Caco-2 (cell line): Measurements from ENCODE around the gene PCBP3. TPM values are rescaled to one million over a fixed set of nuclear protein-coding genes. Genes with fewer than 3 reads are reported as not detected.

Source experiments
- BruUV-seq: library from RNA; stranded (reverse); fragments of 400-500 nt; replicated peaks from 2 replicates; lab custom pipeline; 2021; lab: Mats Ljungman, UMichigan
- CTCF ChIA-PET: fragments of 300-600 bp; sonication (Branson Sonifier 250); formaldehyde crosslinking; loops from one replicate; lab custom pipeline; 2022; ENCODE audit warnings: antibody characterized with exemption; lab: Charles Lee
- POLR2A ChIA-PET: fragments of 300-600 bp; sonication (Branson Sonifier 250); formaldehyde crosslinking; loops from one replicate; lab custom pipeline; 2022; ENCODE audit warnings: antibody characterized with exemption; lab: Charles Lee
- DNase-seq, 2 experiments: peaks; one replicate each; pipeline versions ENCODE4 v3.0.0 to v3.0.0-alpha.2; 2020 to 2022
- H3K27me3 ChIP-seq: replicated peaks from 2 replicates; pipeline ENCODE4 v1.6.0; 2011; ENCODE audit warnings: low read length; ENCODE audit not compliant: control insufficient read depth, insufficient read depth
- H3K36me3 ChIP-seq: 2 replicates; pipeline ENCODE4 v1.5.1; 2011; ENCODE audit warnings: low read length; ENCODE audit not compliant: control insufficient read depth, insufficient read depth
- H3K4me1 ChIP-seq: fragments of 250-450 bp; sonication (Bioruptor Pico); 2 replicates; pipeline ENCODE4 v1.5.1; 2020; ENCODE audit warnings: mild to moderate bottlenecking
- H3K4me3 ChIP-seq: 2 replicates; pipeline ENCODE4 v1.5.1; 2011; ENCODE audit warnings: low read depth, mild to moderate bottlenecking, control low read depth, low read length
- H3K9me3 ChIP-seq: fragments of 250-450 bp; sonication (Bioruptor Pico); 2 replicates; pipeline ENCODE4 v1.5.1; 2020; ENCODE audit warnings: mild to moderate bottlenecking, moderate library complexity
- H3K27ac Mint-ChIP-seq: one replicate; pipeline ENCODE4 v1.8.0; 2022; ENCODE audit warnings: mixed read lengths; ENCODE audit not compliant: unreplicated experiment
- H3K27me3 Mint-ChIP-seq: one replicate; pipeline ENCODE4 v1.8.0; 2022; ENCODE audit warnings: mixed read lengths; ENCODE audit not compliant: insufficient read depth, unreplicated experiment
- H3K36me3 Mint-ChIP-seq: one replicate; pipeline ENCODE4 v1.8.0; 2022; ENCODE audit warnings: mild to moderate bottlenecking, mixed read lengths; ENCODE audit not compliant: insufficient read depth, unreplicated experiment
- H3K4me1 Mint-ChIP-seq: one replicate; pipeline ENCODE4 v1.8.0; 2022; ENCODE audit warnings: low read depth, mixed read lengths; ENCODE audit not compliant: unreplicated experiment
- H3K4me3 Mint-ChIP-seq: one replicate; pipeline ENCODE4 v1.8.0; 2022; ENCODE audit warnings: mild to moderate bottlenecking, moderate library complexity, mixed read lengths; ENCODE audit not compliant: unreplicated experiment
- H3K9me3 Mint-ChIP-seq: one replicate; pipeline ENCODE4 v1.8.0; 2022; ENCODE audit warnings: mixed read lengths; ENCODE audit not compliant: unreplicated experiment
- intact Hi-C: fragments of 100-400 bp; cut with micrococcal nuclease; formaldehyde crosslinking; loops from one replicate; pipeline ENCODE4 v1.10.0; 2022; ENCODE audit not compliant: unreplicated experiment
- total RNA-seq: library from RNA; stranded (reverse); gene quantifications from 2 replicates; pipeline ENCODE4 v1.2.3, GENCODE V29; 2022
- TF ChIP-seq, protein P1 (sequence below), 2 experiments: fragments of 200-600 bp in 1 of 2; IDR thresholded peaks; 1 replicate in 1 of 2; 2 replicates in 1 of 2; pipeline versions ENCODE4 v1.5.1 to v1.8.0; 2011 to 2022; ENCODE audit warnings: antibody characterized with exemption in 1 of 2, control low read depth in 1 of 2, inconsistent platforms in 1 of 2, low read depth in 1 of 2, low read length in 1 of 2, mild to moderate bottlenecking in 1 of 2, moderate library complexity in 1 of 2; ENCODE audit not compliant: insufficient read depth in 1 of 2, severe bottlenecking in 1 of 2, unreplicated experiment in 1 of 2

PCBP3 gene
- total RNA-seq, 1 experiment from 2014 or later: 0.75 TPM

DNA sequence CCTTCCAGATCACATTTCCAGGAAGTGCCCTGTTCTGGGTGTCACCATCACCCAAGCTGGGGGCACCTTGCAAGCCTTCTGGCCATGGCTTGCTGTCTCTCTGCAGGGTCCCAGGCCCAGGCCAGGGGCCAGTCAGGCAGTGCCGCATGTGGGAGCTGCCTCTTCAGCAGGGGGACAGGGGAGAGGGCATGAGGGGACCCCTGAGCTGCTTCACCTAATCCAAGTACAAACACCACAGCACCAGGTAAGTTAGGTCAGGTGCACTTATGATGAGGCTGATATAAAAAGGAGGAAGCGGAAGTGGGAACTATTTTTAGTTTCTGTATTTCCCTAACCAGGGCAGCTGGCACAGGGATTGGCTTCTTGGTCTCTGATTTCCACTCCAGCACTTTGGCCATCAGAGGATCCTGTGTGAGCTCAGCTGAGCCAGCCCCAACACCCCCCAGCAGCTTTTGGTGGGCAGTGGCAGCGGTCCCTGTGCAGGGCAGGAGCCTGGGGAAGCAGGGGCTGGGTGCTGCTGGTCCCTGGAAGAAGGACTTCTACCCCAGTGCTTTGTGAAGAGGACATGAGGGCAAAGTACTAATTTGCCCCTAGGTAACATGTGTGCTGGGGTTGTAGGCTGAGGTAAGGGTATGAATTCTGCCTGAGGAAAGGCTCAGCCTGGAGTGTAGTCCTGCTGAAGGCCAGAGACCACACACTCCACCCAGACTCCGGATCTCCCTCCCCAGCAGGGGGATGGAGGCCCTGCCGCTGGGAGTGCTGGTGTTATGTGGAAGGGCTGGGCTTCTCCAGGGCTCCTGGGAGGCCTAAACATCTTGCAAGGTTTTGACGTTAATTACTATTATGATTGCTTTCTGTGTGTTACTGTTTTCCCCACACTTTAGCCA is 3.3 kb upstream of the PCBP3 start:
- intact Hi-C loops: no loop called here
- TF ChIP-seq, protein P1, sequence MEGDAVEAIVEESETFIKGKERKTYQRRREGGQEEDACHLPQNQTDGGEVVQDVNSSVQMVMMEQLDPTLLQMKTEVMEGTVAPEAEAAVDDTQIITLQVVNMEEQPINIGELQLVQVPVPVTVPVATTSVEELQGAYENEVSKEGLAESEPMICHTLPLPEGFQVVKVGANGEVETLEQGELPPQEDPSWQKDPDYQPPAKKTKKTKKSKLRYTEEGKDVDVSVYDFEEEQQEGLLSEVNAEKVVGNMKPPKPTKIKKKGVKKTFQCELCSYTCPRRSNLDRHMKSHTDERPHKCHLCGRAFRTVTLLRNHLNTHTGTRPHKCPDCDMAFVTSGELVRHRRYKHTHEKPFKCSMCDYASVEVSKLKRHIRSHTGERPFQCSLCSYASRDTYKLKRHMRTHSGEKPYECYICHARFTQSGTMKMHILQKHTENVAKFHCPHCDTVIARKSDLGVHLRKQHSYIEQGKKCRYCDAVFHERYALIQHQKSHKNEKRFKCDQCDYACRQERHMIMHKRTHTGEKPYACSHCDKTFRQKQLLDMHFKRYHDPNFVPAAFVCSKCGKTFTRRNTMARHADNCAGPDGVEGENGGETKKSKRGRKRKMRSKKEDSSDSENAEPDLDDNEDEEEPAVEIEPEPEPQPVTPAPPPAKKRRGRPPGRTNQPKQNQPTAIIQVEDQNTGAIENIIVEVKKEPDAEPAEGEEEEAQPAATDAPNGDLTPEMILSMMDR (IDR thresholded peaks at IDR 0.05; ENCODE audit: insufficient read depth in 1 of 2, low read depth in 1 of 2, low read length in 1 of 2, severe bottlenecking in 1 of 2, unreplicated experiment in 1 of 2): no peak
- Histone ChIP-seq H3K4me3 (no peak overlapping the region), H3K27me3 (0 out of 2 replicates have a peak, but pooled peaks cover 2% of the 10 kb centered on the region), H3K9me3 (0 out of 2 replicates have a peak, but pooled peaks cover 5% of the 10 kb centered on the region), H3K36me3 (no peaks in the 10 kb centered on the region), H3K4me1 (no peaks in the 10 kb centered on the region)
- H3K4me3 Mint-ChIP-seq: no peak overlapping the region
- H3K27me3 Mint-ChIP-seq: peaks cover 4% of the 10 kb centered on the region
- CTCF ChIA-PET: interaction anchor here (0.5 kb wide), 1 partner anchor 84 kb away, joined by 5 read pairs; no protein-coding TSS in a partner anchor
- no peaks in the 10 kb centered on the region for H3K36me3 Mint-ChIP-seq
- DNase-seq: no peak
- H3K4me1 Mint-ChIP-seq: no peaks in the 10 kb centered on the region
- POLR2A ChIA-PET: no interaction called here
- H3K9me3 Mint-ChIP-seq: no peaks in the 10 kb centered on the region
- H3K27ac Mint-ChIP-seq: no peak overlapping the region
- no TSS peak for BruUV-seq

DNA sequence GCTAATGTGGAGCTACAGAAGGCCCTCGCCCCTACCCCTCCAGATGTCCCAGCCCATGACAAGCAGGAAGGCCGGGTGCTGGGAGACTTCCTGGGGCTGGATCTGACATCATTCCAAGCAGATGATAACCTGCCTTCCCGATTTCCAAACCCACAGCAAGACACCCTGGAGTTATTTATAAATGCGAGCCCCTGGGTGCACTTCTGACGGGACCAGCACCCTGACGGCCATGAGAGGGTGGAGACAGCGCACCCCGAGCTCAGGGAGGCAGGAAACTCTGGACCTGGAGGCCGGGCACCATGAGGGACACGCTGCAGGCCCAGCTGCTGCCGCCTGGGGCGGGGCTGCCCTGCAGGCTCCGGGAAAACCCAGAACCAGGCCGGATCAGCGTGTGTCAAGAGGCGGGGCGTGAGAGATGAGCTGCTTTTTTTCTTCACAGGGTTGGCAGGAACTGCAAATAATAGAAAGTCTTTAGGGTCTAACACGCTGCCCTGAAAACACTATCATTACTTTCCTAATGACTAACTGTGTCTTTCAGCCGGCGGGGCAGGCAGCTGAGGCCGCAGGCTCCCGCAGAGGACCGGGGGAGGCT is 2.5 kb upstream of the PCBP3 start:
- TF ChIP-seq, protein P1 (IDR thresholded peaks at IDR 0.05; ENCODE audit: insufficient read depth in 1 of 2, low read depth in 1 of 2, low read length in 1 of 2, severe bottlenecking in 1 of 2, unreplicated experiment in 1 of 2): no peak
- H3K9me3 Mint-ChIP-seq: no peaks in the 10 kb centered on the region
- H3K27ac Mint-ChIP-seq: no peak overlapping the region
- DNase-seq: no peak
- ChIA-PET POLR2A (no interaction called here), CTCF (interaction anchor here (0.5 kb wide), 1 partner anchor 85 kb away, joined by 5 read pairs; no protein-coding TSS in a partner anchor)
- H3K4me3 ChIP-seq: no peak overlapping the region
- 0 out of 2 replicates have a peak, but pooled peaks cover 2% of the 10 kb centered on the region for H3K27me3 ChIP-seq
- no peaks in the 10 kb centered on the region for H3K36me3 Mint-ChIP-seq
- no peaks in the 10 kb centered on the region for H3K4me1 Mint-ChIP-seq
- no peaks in the 10 kb centered on the region for H3K9me3 ChIP-seq
- BruUV-seq: no TSS peak
- H3K4me3 Mint-ChIP-seq: peak overlapping the region; percentile 35
- intact Hi-C loops: no loop called here
- H3K27me3 Mint-ChIP-seq: peaks cover 6% of the 10 kb centered on the region
- no peaks in the 10 kb centered on the region for H3K4me1 ChIP-seq
- H3K36me3 ChIP-seq: no peaks in the 10 kb centered on the region

DNA sequence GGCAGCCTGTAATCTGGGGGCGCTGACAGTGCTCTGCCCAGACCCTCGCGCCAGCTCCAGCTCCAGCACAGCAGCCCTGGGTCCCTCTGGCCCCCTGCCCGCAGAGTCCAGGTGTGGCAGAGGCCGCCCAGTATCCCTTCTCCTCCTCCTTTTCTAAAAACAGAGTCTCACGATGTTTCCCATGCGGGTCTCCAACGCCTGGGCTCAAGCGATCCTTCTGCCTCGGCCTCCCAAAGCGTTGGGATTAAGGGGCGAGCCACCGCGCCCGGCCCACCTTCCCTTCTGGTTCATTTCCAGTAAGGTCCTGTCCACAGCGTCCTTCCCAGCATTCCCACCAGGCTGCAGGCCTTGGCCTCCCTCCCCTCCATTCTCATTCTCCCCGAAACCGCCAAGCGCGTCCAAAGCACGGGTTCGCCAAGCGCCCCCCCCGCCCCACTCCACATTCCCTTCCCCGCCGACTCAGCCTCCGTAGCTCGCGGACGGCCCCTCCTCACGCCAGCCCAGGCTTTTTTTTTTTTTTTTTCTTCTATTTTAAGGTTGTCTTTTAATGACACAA is 2.0 kb upstream of the PCBP3 start:
- Histone ChIP-seq H3K9me3 (0 out of 2 replicates have a peak, but pooled peaks cover 3% of the 10 kb centered on the region), H3K36me3 (no peaks in the 10 kb centered on the region), H3K4me3 (no peak overlapping the region), H3K27me3 (0 out of 2 replicates have a peak, but pooled peaks cover 2% of the 10 kb centered on the region), H3K4me1 (no peaks in the 10 kb centered on the region)
- TF ChIP-seq, protein P1 (IDR thresholded peaks at IDR 0.05; ENCODE audit: insufficient read depth in 1 of 2, low read depth in 1 of 2, low read length in 1 of 2, severe bottlenecking in 1 of 2, unreplicated experiment in 1 of 2): no peak
- POLR2A ChIA-PET: no interaction called here
- Mint-ChIP-seq H3K4me3 (peak overlapping the region; percentile 35), H3K27ac (no peak overlapping the region), H3K9me3 (no peaks in the 10 kb centered on the region), H3K4me1 (no peaks in the 10 kb centered on the region), H3K27me3 (peaks cover 6% of the 10 kb centered on the region), H3K36me3 (no peaks in the 10 kb centered on the region)
- CTCF ChIA-PET: no interaction called here
- no peak for DNase-seq
- BruUV-seq: no TSS peak
- intact Hi-C loops: no loop called here
